Measurements from ENCODE around the gene CELF4. TPM values are rescaled to one million over a fixed set of nuclear protein-coding genes. Genes with fewer than 3 reads are reported as not detected.

CELF4 gene
- polyA plus RNA-seq, 1 donor (not counting 4 experiments of a cell fraction or from before 2014, with no cell fraction given): not detected

- Histone ChIP-seq H3K4me3 (ENCODE audit: control insufficient read depth in 2 of 3, extremely low read depth in 1 of 3, insufficient read depth in 2 of 3, low read depth in 1 of 3, low read length in 3 of 3) (no peak overlapping the region), H2AFZ (ENCODE audit: control insufficient read depth, low read length) (no peak overlapping the region), H3K9me1 (ENCODE audit: control insufficient read depth, extremely low read depth, insufficient read depth, low read length) (no peaks in the 10 kb centered on the region), H3K4me2 (ENCODE audit: control insufficient read depth, extremely low read depth, insufficient read depth, low read depth, low read length) (no peak overlapping the region), H3K27ac (ENCODE audit: control insufficient read depth, insufficient read depth, low read length) (no peak overlapping the region), H3K36me3 (ENCODE audit: control insufficient read depth in 2 of 2, extremely low read depth in 1 of 2, insufficient read depth in 2 of 2, low read length in 2 of 2) (no peaks in the 10 kb centered on the region), H3K79me2 (ENCODE audit: control insufficient read depth, insufficient read depth, low read length) (no peaks in the 10 kb centered on the region), H4K20me1 (ENCODE audit: control insufficient read depth, extremely low read depth, insufficient read depth, low read length) (no peaks in the 10 kb centered on the region), H3K9me3 (ENCODE audit: control insufficient read depth, low read depth, low read length) (no peaks in the 10 kb centered on the region), H3K4me1 (ENCODE audit: control insufficient read depth, extremely low read depth, insufficient read depth, low read length) (no peaks in the 10 kb centered on the region), H3K27me3 (ENCODE audit: control insufficient read depth, extremely low read depth, insufficient read depth, low read length) (no peaks in the 10 kb centered on the region), H3K9ac (ENCODE audit: control insufficient read depth, extremely low read depth, insufficient read depth, low read length) (no peak overlapping the region)
- DNase-seq (ENCODE audit: low read depth, low spot score) (no peak), FAIRE-seq (no peak)
- no peak for TF ChIP-seq EZH2 (IDR thresholded peaks at IDR 0.05; ENCODE audit: low read length)
- TF ChIP-seq, protein P1, sequence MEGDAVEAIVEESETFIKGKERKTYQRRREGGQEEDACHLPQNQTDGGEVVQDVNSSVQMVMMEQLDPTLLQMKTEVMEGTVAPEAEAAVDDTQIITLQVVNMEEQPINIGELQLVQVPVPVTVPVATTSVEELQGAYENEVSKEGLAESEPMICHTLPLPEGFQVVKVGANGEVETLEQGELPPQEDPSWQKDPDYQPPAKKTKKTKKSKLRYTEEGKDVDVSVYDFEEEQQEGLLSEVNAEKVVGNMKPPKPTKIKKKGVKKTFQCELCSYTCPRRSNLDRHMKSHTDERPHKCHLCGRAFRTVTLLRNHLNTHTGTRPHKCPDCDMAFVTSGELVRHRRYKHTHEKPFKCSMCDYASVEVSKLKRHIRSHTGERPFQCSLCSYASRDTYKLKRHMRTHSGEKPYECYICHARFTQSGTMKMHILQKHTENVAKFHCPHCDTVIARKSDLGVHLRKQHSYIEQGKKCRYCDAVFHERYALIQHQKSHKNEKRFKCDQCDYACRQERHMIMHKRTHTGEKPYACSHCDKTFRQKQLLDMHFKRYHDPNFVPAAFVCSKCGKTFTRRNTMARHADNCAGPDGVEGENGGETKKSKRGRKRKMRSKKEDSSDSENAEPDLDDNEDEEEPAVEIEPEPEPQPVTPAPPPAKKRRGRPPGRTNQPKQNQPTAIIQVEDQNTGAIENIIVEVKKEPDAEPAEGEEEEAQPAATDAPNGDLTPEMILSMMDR (optimal IDR thresholded peaks at IDR 0.05 in 1 of 3, IDR thresholded peaks at IDR 0.05 in 1 of 3, conservative IDR thresholded peaks at IDR 0.05 in 1 of 3; ENCODE audit: extremely low read depth in 1 of 3, insufficient read depth in 2 of 3, low read length in 3 of 3): no peak
- dilution Hi-C loops (cut with MboI; ENCODE audit: extremely low pct_ligation_motif_present, low sequenced_read_pairs): no loop called here
Observed at GRCh38 chr18:37309861-37310260, 255.7 kb downstream of the CELF4 start.

- H3K36me3 ChIP-seq (ENCODE audit: control insufficient read depth in 2 of 2, extremely low read depth in 1 of 2, insufficient read depth in 2 of 2, low read length in 2 of 2): no peaks in the 10 kb centered on the region
- dilution Hi-C loops (cut with MboI; ENCODE audit: extremely low pct_ligation_motif_present, low sequenced_read_pairs): no loop called here
- no peaks in the 10 kb centered on the region for H3K9me1 ChIP-seq (ENCODE audit: control insufficient read depth, extremely low read depth, insufficient read depth, low read length)
- no peaks in the 10 kb centered on the region for H3K9me3 ChIP-seq (ENCODE audit: control insufficient read depth, low read depth, low read length)
- H2AFZ ChIP-seq (ENCODE audit: control insufficient read depth, low read length): no peak overlapping the region
- no peak for FAIRE-seq
- no peak overlapping the region for H3K4me2 ChIP-seq (ENCODE audit: control insufficient read depth, extremely low read depth, insufficient read depth, low read depth, low read length)
- no peak overlapping the region for H3K27ac ChIP-seq (ENCODE audit: control insufficient read depth, insufficient read depth, low read length)
- H3K79me2 ChIP-seq (ENCODE audit: control insufficient read depth, insufficient read depth, low read length): no peaks in the 10 kb centered on the region
- H4K20me1 ChIP-seq (ENCODE audit: control insufficient read depth, extremely low read depth, insufficient read depth, low read length): no peaks in the 10 kb centered on the region
- H3K4me3 ChIP-seq (ENCODE audit: control insufficient read depth in 2 of 3, extremely low read depth in 1 of 3, insufficient read depth in 2 of 3, low read depth in 1 of 3, low read length in 3 of 3): no peak overlapping the region
- TF ChIP-seq EZH2 (IDR thresholded peaks at IDR 0.05; ENCODE audit: low read length): no peak
- TF ChIP-seq, protein P1 (optimal IDR thresholded peaks at IDR 0.05 in 1 of 3, IDR thresholded peaks at IDR 0.05 in 1 of 3, conservative IDR thresholded peaks at IDR 0.05 in 1 of 3; ENCODE audit: extremely low read depth in 1 of 3, insufficient read depth in 2 of 3, low read length in 3 of 3): peak in 2 of 3 experiments; percentile 38 to 39
- no peak for DNase-seq (ENCODE audit: low read depth, low spot score)
- no peaks in the 10 kb centered on the region for H3K27me3 ChIP-seq (ENCODE audit: control insufficient read depth, extremely low read depth, insufficient read depth, low read length)
- no peaks in the 10 kb centered on the region for H3K4me1 ChIP-seq (ENCODE audit: control insufficient read depth, extremely low read depth, insufficient read depth, low read length)
- no peak overlapping the region for H3K9ac ChIP-seq (ENCODE audit: control insufficient read depth, extremely low read depth, insufficient read depth, low read length)
Observed at GRCh38 chr18:37309059-37309458, 256.5 kb downstream of the CELF4 start.

Measured in keratinocyte (primary cell).